M059J (cell line): ENCODE results near the gene CFAP299. TPM values are rescaled to one million over a fixed set of nuclear protein-coding genes. Genes with fewer than 3 reads are reported as not detected.

Experiments used
- DNase-seq: peaks from one replicate; pipeline ENCODE4 v3.0.0-alpha.2; 2012; ENCODE audit warnings: low read depth
- total RNA-seq: library from RNA; depleted of rRNA; stranded (reverse); fragments of >200 nt; shearing (Covaris generic); gene quantifications from 2 replicates; pipeline ENCODE4 v1.2.3, GENCODE V29; 2014

CFAP299 gene
- total RNA-seq, 1 experiment from 2014 or later = not detected

DNA sequence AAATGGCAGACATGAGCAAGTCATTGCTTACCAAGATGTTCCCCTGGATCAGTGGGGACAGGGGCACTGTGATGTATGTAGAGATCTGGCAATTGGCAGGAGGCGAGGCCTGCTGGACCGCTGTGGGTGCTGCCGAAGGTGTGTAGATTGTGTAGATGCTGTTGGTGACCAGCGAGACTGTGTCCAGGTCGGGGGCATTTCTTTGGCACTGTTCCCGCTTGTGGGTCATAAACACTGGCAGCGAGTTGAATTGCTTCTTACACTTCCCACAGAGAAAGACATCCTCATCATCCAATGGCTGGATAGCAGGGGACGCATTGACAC is 52.7 kb downstream of the CFAP299 start:
- DNase-seq = no peak

DNA sequence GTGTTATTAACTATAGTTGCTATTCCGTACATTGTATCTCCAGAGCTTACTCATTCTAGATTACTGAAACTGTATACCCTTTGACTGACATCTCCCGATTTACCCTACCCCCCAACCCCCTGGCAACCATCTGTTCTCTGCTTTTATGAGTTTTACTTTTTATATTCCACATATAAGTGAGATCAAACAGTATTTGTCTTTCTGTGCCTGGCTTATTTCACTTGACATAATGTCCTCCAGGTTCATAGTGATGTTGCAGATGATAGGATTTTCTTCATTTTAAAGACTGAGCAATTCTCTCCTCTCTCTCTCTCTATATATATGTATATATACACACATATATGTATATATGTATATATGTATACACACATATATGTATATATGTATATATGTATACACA is 54.6 kb downstream of the CFAP299 start:
- DNase-seq = no peak

DNA sequence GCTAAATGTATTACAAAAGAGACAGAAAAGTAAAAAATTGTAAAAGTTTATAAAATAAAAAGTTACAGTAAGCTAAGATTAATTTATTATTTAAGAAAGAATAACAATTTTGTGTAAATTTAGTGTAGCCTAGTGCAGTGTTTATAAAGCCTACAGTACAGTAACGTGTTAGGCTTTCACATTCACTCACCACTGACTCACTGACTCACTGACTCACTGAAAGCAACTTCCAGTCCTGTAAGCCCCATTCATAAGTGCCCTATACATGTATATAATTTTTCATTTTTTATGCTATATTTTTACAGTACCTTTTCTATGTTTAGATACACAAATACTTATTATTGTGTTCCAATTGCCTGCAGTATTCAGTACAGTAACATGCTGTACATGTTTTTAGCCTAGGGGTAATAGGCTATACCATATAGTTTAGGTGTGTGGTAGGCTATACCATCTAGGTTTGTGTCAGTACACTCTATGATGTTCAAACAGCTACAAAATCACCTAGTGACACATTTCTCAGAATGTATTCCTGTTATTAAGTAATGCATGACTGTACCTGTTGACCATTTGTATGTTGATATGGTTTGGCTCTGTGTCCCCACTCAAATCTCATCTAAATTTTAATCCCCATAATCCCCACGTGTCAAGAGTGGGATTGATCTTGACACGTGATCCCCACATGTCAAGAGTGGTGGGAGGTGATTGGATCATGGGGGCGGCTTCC is 57.9 kb downstream of the CFAP299 start:
- peak; percentile 58 for DNase-seq

DNA sequence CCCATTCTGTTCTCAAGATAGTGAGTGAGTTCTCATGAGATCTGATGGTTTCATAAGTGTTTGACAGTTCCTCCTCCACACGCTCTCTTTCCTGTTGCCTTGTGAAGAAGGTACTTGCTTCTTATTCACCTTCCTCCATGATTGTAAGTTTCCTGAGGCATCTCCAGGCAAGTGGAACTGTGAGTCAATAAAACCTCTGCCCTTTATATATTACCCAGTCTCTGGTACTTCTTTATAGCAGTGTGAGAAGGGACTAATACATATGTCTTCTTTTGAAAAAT is 58.4 kb downstream of the CFAP299 start:
- no peak for DNase-seq

DNA sequence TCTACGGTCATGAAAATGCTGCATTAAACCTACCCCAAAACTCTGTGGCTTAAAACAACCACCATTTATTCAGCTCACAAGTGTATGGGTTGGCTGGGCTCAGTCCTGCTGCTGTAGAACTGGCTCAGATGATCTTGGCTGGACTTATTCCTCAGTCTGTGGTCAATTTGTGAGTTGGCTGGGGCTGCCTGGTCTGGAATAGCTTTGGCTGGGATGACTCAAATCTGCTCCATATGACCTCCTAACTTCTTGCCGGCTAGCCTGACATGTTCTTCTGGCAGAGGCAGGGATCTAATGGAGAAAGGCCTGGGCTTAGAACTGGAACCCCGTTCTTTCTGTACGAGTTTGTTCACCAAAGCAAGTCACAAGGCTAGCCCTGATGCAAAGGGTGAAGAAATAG is 71.7 kb downstream of the CFAP299 start:
- peak; percentile 66 for DNase-seq

DNA sequence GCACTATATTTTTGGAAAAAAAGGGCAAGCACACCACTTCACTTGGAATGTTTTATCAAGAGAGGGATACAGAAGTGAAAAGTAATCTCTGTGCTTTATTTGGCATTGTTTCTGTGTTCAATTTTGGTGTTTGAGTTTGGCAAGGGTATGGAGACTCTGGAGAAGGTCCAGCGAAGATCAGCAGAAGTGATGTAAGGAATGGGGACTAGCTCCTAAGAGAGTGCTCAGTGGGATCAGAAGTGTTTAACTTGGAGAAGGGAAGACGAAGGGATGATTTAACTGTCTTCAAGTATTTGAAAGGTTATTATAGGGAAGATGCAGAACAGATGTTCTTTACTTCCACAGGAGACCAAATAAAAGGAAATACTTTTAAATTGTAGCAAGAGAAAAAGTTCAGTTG is 74.3 kb downstream of the CFAP299 start:
- DNase-seq = no peak

DNA sequence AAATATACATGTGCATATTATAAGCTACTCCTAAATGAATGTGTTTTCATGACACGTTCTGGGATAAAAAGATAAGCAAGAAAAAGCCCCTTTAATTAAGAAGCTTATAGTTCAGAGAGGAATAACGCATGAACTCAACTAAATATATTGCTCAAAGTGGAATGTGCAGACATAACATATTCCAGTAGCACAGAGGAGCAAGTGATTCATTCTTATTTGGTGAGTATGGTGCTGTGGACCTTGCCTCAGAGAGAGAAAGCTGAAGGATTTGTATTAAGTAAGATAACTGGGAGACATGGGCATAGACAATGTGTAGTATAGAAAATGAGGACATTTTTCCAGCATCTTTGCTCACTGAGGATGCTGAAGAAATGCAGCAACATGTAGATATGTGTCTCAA is 76.8 kb downstream of the CFAP299 start:
- no peak for DNase-seq

DNA sequence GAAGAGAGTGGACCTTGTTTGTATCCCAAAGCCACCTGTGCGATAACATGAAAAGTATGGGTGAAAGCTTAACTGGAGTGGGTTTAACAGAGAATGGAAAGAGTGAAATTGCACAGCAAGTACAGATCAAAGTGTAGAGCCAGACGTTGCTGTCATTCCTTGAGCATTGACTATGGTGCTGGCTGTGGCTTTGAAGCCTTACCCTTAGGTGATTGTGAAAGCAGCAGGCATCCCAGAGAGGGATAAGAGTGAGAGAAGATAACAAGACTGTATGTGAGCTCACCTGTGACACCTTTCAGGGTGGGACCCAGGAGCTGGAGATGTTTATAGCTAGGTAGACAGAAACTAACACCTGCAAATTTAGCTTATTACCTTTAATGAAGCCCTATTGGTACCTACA is 77.6 kb downstream of the CFAP299 start:
- DNase-seq = no peak

DNA sequence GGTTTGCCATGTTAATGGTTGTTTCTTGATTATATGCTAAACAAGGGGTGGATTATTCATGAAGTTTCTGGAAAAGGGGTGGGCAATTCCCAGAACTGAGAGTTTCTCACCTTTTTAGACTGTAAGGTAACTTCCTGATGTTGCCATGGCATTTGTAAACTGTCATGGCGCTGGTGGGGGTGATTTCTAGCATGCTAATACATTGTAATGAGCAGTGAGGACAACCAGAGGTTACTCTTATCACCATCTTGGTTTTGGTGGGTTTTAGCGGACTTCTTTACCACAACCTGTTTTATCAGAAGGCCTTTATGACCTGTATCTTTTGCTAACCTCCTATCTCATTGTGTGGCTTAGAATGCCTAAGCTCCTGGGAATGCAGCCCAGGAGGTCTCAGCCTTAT is 81.5 kb downstream of the CFAP299 start:
- no peak for DNase-seq

DNA sequence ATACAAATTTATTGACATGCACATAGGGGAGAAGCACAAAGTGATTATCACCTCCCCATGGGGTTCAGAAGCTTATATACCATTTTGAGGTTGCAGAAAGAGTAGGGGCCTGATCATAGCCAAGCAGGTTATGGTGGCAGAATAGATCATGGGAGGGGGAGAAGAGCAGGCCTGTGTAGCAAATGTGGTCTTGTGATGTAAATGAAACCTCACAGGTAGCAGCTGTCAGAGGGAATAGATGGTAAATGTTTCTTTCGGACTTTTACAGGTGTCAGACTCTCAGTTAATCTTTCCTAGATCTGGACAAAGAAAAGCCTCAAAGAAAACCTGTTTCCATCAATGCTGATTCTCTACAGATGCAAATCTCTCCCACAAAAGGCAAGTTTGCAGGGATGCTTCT is 84.4 kb downstream of the CFAP299 start:
- DNase-seq = no peak

DNA sequence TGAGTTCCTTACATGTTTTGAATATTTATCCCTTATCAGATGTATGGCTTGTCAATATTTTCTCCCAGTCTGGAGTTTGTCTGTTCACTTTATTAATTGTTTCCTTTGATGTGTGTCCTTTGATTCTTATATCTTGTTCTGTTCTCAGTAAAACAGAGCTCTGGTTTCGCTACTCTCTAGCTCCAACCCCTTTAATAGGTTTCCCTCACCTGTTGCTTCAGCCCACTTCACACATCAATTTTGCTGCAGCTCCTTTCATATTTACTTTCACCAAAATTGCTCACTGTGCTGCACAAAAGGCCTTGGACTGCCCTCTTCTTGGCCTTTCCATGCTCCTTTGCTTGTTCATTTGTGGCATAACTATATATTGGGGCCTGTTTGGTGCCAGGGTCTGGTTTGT is 85.1 kb downstream of the CFAP299 start:
- no peak for DNase-seq

DNA sequence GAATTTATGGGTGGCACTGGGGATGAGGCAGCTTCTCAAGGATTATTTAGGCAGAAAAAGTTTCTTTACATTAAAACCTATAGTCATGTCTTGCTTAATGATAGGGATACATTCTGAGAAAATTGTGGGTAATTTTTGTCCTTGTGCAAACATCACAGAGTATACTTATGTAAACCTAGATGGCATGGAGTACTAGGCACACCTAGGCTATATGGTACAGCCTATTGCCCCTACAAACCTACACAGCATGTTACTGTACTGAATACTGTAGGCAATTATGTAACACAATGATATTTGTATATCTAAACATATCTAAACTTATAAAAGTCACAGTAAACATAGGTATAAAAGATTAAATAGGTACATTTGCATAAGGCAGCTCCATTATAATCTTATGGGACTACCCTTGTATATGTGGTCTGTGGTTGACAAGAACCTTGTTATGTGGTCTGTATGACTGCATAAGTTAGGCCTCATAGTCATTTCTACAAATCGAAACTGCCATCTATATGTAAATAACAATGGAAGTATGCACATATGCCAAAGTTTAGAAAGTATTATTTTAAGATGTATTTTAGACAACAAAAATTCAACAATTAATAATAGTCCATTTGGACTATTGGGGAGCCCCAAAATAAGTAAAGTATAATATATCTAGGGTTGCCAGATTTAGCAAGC is 87.3 kb downstream of the CFAP299 start:
- no peak for DNase-seq

DNA sequence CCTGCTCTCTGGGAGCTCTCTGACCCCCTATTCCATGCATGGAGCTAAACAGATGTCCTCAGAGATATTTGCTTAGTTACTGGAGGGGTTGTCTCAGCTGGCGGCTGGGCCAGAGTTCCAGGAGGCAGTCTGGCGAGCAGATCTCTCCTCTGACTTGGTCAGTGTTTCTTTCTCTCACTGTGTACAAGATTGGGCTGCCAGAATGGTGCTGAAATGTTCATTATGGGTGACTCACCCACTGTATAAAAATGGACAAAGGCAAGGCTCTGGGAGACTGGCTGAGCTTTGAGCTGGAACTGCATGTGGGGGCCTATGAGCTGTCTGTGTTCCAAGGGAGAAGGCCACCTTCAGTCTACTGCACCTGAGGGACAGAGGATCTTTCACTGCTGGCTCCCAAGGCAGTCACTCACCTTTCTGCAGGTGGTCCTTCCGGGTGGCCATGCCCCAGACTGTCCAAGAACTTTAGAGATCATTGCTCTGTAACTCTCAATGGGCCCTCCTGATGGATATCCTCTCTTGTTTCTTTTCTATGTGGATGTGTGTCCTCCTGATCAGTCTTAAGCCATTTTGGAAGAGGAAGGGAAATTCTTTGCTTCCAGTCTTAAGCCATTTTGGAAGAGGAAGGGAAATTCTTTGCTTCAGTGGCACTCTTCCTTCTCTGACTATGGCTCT is 88.2 kb downstream of the CFAP299 start:
- DNase-seq = peak; percentile 8

DNA sequence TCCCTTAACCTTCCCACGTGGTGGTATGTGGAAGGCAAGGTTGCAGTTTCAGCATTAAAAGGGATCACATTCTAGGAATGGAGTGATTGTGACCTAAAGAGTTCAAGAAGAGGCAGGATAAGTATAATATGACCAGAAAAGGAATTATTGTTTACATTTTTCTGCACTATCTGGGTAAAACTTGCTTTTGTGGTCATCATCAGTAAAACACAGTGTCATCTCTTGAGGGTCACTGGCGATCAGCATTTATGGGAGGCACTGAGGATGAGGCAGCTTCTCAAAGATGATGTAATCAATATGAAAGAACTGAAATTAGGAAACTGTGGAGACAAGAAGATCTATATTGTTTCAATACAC is 88.7 kb downstream of the CFAP299 start:
- no peak for DNase-seq

DNA sequence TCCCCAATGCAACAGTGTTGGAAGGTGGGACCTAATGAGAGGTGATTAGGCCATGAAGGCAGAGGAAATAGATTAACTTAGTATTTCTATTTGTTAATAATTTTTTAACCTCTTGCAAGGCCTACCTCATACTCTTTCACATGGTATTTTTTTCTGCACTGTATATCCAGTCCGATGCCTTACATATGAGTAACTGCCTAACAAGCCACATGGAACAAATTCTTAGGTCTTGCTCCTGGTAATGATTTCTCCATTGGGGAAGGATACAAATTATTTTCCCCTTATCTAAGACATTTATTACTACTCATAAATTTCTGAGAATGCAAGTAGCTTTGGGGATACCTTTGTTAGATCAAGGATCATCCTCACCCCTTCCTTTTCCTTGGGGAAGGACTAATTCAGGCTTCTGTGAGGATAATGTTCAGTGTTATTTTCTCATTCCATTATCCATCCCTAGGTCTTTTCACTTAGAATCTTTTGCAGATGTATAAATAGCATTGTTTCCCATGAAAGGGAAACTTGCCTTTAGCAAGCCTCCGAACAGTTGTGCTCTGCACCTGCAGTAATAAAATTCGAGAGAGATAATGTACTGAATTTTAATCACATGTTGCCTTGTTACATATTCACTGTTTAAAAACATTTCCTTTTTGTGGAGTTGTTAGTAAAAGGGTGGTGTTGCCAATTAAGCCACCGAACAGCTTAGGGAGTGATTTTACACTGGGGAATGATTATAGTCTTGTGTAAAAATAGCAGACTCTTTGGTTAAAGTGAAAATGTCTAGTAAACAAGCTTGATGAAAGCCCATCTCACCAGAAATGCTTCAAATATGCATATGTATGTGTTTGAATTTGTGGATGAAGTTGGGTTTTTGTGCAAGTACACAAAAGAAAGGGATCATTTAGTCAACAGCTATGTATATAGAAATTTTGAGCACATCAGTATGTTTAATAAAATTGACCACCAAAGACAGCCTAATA is 89.9 kb downstream of the CFAP299 start:
- no peak for DNase-seq

DNA sequence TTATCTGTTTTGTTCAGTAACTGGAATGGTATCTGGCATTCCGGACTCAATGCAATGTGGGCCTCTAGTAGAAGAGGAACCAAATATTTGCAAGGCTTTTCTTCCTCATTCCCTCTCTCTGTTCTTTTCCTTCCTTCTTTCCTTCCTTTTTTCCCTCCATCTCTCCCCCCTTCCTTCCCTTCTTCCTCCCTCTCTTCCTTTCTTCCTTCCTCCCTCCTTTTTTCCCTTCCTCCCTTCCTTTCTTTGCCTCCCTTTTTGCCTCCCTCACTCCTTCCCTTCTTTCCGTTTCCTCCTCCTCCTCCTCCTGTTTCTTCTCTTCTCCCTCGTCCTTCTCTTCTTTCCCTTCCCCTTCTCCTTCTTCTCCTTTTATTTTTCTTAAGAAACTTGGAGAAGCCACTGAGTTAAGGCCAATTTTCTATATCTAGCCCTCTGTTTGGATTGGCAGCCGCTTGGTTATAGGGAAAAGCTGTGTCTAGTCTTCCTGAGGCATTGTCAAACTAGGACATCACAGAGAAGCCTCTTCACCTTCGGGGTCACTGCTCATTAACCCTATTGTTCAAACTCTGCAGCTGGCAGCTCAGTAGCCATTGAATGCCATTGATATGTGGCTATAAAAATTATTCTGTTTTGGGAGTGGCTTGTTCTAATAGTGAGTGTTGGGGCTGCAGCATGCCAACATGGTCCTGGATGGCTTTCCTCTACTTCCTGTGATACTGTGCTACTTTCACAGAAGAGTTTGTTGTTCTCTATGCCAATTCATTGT is 95.9 kb downstream of the CFAP299 start:
- no peak for DNase-seq

DNA sequence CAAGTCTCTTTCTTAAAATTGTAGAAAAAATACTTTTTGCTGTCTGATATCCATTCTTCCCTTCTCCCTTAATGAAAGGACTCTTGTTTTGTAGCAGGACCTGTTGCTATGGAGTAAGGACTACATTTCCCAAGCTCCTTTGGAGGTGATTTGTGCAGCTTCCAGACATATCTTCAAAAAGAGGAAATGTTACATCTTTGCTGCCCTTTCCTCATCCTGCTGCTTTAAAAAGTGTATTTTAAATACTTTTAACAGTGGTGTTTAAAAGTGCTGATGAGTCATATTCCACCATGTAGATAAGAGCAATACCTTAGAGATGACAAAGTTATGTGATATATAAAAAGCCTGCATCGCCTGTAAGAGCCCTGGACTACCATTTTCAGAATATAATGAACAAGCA is 98.7 kb downstream of the CFAP299 start:
- peak; percentile 18 for DNase-seq

DNA sequence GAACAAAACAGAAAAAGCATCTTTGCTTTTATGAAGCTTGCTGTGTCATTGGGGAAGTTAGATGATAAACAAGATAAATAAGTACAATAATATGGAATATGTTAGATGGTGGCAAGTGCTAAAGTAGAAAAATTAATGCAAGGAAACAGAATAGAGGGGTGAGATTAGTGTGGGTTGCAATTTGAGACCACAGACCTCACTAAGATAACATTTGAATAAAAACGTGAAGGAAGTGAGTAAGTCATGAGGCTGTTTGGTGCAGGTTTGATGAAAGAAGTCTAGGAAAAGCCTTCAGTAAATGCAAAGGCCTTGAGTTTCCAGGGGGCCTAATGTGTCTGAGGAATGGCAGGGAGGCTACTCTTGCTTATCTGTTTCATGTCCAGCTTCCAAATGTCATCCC is 102.5 kb downstream of the CFAP299 start:
- DNase-seq = no peak

DNA sequence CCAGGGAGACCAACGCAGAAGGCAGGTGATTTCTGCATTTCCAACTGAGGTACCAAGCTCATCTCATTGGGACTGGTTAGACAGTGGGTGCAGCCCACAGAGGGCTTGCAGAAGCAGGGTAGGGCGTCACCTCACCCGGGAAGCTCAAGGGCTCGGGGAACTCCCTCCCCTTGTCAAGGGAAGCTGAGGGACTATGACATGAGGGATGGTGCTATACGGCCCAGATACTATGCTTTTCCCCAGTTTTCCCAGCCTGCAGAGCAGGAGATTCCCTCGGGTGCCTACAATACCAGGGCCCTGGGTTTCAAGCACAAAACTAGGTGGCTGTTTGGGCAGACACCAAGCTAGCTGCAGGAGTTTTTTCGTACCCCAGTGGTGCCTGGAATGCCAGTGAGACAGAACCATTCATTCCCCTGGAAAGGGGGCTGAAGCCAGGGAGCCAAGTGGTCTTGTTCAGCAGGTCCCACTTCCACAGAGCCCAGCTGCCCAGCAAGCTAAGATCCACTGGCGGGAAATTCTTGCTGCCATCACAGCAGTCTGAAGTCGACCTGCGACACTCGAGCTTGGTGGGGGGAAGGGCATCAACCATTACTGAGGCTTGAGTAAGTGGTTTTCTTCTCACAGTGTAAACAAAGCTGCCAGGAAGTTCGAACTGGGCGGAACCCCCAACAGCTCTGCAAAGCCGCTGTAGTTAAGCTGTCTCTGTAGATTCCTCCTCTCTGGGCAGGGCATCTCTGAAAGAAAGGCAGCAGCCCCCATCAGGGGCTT is 103.9 kb downstream of the CFAP299 start:
- DNase-seq = peak; percentile 60

DNA sequence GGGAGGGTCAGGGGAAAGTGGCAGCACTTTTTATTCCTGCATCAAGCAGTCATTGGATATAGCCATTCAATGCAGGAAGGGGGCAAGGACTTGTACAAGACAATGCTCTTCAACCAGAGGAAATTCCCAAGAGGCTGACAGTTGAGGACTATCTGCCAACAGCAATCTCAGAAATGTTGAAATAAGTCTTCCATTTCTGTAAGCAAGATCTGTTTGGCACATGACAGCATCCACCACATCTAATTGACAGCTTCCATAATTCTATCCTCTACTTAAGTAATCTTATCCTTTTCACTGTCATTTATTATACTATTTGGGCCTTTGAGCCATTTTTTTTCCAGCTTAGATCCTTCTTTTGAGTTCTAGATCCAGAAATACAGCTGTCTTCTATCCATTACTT is 110.7 kb downstream of the CFAP299 start:
- DNase-seq = no peak

DNA sequence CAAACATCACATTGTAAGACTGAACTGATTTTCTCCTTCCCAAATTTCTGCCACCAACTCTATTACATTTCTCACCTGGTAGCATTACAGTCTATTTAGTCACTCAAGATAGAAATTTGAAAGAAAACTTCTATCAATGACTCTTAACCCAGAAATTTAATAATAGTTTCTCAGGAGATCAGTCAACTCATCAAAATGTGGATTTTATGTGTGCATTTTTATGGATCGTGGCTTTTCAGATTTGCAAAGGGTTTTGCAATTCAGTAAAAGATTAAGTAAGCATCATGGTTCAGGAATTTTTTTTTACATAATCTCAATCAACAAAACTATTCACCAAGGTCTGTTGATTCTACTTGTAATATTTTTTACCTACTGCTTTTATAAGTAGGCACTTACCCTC is 111.1 kb downstream of the CFAP299 start:
- peak; percentile 11 for DNase-seq
